Right lobe of liver (tissue), 4 donors: ENCODE measurements around the gene SYVN1.
"Not testable (repeated sequence)": the region's sequence is repeated elsewhere in the genome, so short reads cannot be mapped to it uniquely, and the experiment has no call there.

Experiments
- CTCF ChIP-seq, 4 donors: fragments of 200-600 bp in 3 of 4; fragments of 450-650 bp in 1 of 4; IDR thresholded peaks; one replicate each; pipeline versions ENCODE4 v1.5.1 to v1.8.0; 2016 to 2022; ENCODE audit warnings: antibody characterized with exemption in 4 of 4, mild to moderate bottlenecking in 2 of 4
- POLR2A ChIP-seq: fragments of 450-650 bp; IDR thresholded peaks from one replicate; pipeline ENCODE4 v1.6.1; 2017; ENCODE audit warnings: antibody characterized with exemption, mild to moderate bottlenecking
- donor health status: DM: no; HTN: no; CAD: no.
- donor health status: DM: no; HTN: no; CAD: no.
- donor health status: DM: no; HTN: yes; CAD: no.

- TF ChIP-seq CTCF (IDR thresholded peaks at IDR 0.05); POLR2A: not testable (repeated sequence)
Observed at GRCh38 chr11:65150131-65150508, 15.8 kb upstream of the SYVN1 start.
